ENCODE results near the gene AGPAT3.

DNA sequence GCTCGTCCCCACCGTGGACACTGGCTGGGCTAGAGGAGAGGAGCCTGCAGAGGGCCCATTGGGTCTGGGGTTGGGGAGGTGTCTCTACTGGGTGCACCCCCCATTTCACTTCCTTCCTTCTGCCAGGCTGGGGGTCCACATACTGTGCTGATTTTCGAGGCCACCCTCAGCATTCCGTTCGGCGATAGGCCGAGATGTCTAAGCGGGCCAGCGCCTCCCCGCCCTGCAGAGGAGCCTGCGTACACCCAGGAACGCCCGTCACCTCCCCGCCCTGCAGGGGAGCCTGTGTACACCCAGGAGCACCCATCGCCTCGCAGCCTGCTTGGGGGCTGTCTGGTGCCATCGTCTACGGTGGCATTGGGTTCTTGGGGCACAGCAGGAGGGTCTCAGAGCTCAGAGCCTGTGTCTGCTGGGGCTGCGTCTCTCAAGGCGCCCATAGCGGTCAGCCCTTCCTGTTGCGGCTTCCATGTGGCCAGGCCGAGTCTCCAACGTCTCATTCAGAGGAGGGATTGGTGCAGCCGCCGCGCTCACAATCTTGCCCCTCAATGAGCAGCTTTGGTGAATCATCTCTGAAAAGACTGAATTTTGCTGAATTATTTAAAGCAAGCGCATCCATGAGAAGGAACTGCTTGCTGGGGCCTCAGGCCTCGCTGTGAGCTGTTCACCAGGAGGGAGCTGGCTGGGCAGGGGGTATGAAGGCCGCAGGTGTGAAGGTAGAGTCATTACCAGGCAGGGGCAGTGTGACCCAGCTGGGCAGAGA, 30.7 kb upstream of the AGPAT3 start:
- TF ChIP-seq, protein P1, sequence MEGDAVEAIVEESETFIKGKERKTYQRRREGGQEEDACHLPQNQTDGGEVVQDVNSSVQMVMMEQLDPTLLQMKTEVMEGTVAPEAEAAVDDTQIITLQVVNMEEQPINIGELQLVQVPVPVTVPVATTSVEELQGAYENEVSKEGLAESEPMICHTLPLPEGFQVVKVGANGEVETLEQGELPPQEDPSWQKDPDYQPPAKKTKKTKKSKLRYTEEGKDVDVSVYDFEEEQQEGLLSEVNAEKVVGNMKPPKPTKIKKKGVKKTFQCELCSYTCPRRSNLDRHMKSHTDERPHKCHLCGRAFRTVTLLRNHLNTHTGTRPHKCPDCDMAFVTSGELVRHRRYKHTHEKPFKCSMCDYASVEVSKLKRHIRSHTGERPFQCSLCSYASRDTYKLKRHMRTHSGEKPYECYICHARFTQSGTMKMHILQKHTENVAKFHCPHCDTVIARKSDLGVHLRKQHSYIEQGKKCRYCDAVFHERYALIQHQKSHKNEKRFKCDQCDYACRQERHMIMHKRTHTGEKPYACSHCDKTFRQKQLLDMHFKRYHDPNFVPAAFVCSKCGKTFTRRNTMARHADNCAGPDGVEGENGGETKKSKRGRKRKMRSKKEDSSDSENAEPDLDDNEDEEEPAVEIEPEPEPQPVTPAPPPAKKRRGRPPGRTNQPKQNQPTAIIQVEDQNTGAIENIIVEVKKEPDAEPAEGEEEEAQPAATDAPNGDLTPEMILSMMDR (IDR thresholded peaks at IDR 0.05), result no peak
- TF ChIP-seq POLR2A (IDR thresholded peaks at IDR 0.05), result no peak

All from testis (tissue), 2 donors.